ENCODE measurements around the gene CDK11A.
"Not testable (repeated sequence)": the region's sequence is repeated elsewhere in the genome, so short reads cannot be mapped to it uniquely, and the experiment has no call there.

DNA sequence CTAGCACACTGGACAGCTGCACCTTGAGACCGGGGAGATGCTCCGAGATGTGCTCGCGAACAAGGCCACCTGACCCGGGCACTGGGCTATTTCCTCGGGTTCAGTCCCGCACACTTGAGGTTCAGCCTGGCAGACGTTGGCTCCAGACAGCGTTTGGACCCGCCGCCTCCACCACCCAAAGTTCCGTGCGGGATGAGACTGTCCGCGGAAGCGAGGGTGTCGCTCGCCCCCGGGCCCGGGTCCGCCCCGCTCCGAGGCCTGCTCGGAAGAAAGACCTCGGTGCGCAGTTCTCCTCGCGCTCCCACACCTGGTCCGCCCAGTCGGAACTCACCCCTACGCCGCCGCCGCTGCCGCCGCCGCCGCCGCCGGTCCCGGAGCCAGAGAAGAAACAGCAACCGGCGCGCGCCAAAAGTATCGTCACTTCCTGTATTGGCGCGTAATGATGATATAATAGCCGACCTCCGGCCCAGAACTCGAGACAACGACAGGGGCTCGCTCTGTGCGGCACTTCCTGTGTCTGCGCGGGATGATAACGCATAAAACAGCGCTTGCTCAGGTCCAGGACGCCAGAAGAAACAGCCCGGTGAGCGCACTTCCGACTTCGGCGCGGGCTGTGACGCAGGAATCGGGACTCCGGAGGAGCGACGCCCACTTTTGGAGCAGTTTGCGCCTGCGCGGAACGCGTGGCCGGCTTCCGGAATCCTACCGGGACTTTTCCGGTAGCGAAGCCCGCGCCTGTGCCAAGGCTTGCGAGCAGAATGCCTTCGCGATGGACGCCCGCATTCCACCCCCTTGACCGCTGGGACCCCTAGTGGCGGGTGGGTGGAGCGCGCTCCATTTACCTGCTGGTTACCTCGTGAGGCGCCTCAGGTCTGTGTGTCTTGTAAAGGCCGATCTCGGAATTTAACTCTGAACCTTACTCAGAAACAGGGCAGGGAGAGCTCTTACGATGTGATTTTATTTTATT lies 65.3 kb downstream of the CDK11A start, which contains the start of gene CDK11B:
- TF ChIP-seq PHF8 (conservative IDR thresholded peaks at IDR 0.05; ENCODE audit: low read depth, low read length); EGR1 (IDR thresholded peaks at IDR 0.05; ENCODE audit: borderline replicate concordance, low read depth, low read length); USF2 (IDR thresholded peaks at IDR 0.05; ENCODE audit: low read length); SIN3A (conservative IDR thresholded peaks at IDR 0.05 in 1 of 2, IDR thresholded peaks at IDR 0.05 in 1 of 2; ENCODE audit: low read depth in 1 of 2, low read length in 2 of 2): not testable (repeated sequence)
